ENCODE results near the gene SPRR2E.
"Not testable (repeated sequence)": the region's sequence is repeated elsewhere in the genome, so short reads cannot be mapped to it uniquely, and the experiment has no call there.

Gene SPRR2E

GRCh38 chr1:153094426-153094825 lies at the start of gene SPRR2E:
SPRR2E (minus strand) TSS chr1:153094526; CDS start chr1:153093751, 775 bp downstream.
- H3K4me2 ChIP-seq (ENCODE audit: low read length) = no peak within 1 kb of the TSS
- H2AFZ ChIP-seq = no peak within 1 kb of the TSS
- H3K27me3 ChIP-seq (ENCODE audit: control insufficient read depth, insufficient read depth, low read length) = no peaks in the 10 kb centered on the region
- H3K9me3 ChIP-seq (ENCODE audit: control insufficient read depth, low read length) = no peaks in the 10 kb centered on the region
- H3K36me3 ChIP-seq (ENCODE audit: control insufficient read depth, insufficient read depth, low read length) = no peaks in the 10 kb centered on the region
- H3K9ac ChIP-seq = no peak within 1 kb of the TSS
- H3K4me1 ChIP-seq = no peaks in the 10 kb centered on the region
- H3K4me3 ChIP-seq (ENCODE audit: low read depth, low read length) = no peak within 1 kb of the TSS
- TF ChIP-seq CTCF (IDR thresholded peaks at IDR 0.05) = no peak
- H3K27ac ChIP-seq = no peak within 1 kb of the TSS
- no peaks in the 10 kb centered on the region for H3K79me2 ChIP-seq

- Histone ChIP-seq H3K27me3 (ENCODE audit: control insufficient read depth, insufficient read depth, low read length) (no peaks in the 10 kb centered on the region), H3K79me2 (no peaks in the 10 kb centered on the region), H3K27ac (no peak overlapping the region), H2AFZ (no peak overlapping the region), H3K4me3 (ENCODE audit: low read depth, low read length) (no peak overlapping the region), H3K4me2 (ENCODE audit: low read length) (no peak overlapping the region), H3K36me3 (ENCODE audit: control insufficient read depth, insufficient read depth, low read length) (no peaks in the 10 kb centered on the region), H3K9ac (no peak overlapping the region), H3K4me1 (no peaks in the 10 kb centered on the region), H3K9me3 (ENCODE audit: control insufficient read depth, low read length) (no peaks in the 10 kb centered on the region)
- no peak for TF ChIP-seq CTCF (IDR thresholded peaks at IDR 0.05)
These were observed 47.1 kb upstream of the SPRR2E start for GRCh38 chr1:153141377-153141776.

- H3K9me3 ChIP-seq (ENCODE audit: control insufficient read depth, low read length) = no peaks in the 10 kb centered on the region
- H2AFZ ChIP-seq = no peak overlapping the region
- no peaks in the 10 kb centered on the region for H3K27me3 ChIP-seq (ENCODE audit: control insufficient read depth, insufficient read depth, low read length)
These were observed 46.2 kb upstream of the SPRR2E start for GRCh38 chr1:153140484-153140883.

GRCh38 chr1:153133743-153134142 lies 39.4 kb upstream of the SPRR2E start:
- Histone ChIP-seq H3K27ac (no peak overlapping the region), H3K4me2 (ENCODE audit: low read length) (no peak overlapping the region), H3K9me3 (ENCODE audit: control insufficient read depth, low read length) (no peaks in the 10 kb centered on the region), H3K4me3 (ENCODE audit: low read depth, low read length) (no peak overlapping the region), H3K36me3 (ENCODE audit: control insufficient read depth, insufficient read depth, low read length) (no peaks in the 10 kb centered on the region), H2AFZ (no peak overlapping the region), H3K79me2 (no peaks in the 10 kb centered on the region), H3K9ac (no peak overlapping the region), H3K27me3 (ENCODE audit: control insufficient read depth, insufficient read depth, low read length) (no peaks in the 10 kb centered on the region), H3K4me1 (no peaks in the 10 kb centered on the region)
- TF ChIP-seq CTCF (IDR thresholded peaks at IDR 0.05) = no peak

More at GRCh38 chr1:153140484-153140883, 46.2 kb upstream of the SPRR2E start:
- H3K36me3 ChIP-seq (ENCODE audit: control insufficient read depth, insufficient read depth, low read length) = no peaks in the 10 kb centered on the region
- H3K4me3 ChIP-seq (ENCODE audit: low read depth, low read length) = no peak overlapping the region
- H3K4me1 ChIP-seq = no peaks in the 10 kb centered on the region
- no peak for TF ChIP-seq CTCF (IDR thresholded peaks at IDR 0.05)
- H3K27ac ChIP-seq = no peak overlapping the region
- H3K9ac ChIP-seq = no peak overlapping the region
- H3K79me2 ChIP-seq = no peaks in the 10 kb centered on the region
- H3K4me2 ChIP-seq (ENCODE audit: low read length) = no peak overlapping the region

GRCh38 chr1:153133267-153133666 lies 38.9 kb upstream of the SPRR2E start:
- H3K27ac ChIP-seq = no peak overlapping the region
- H2AFZ ChIP-seq = no peak overlapping the region
- H3K4me1 ChIP-seq = no peaks in the 10 kb centered on the region
- H3K27me3 ChIP-seq (ENCODE audit: control insufficient read depth, insufficient read depth, low read length) = no peaks in the 10 kb centered on the region
- H3K9me3 ChIP-seq (ENCODE audit: control insufficient read depth, low read length) = no peaks in the 10 kb centered on the region
- no peak overlapping the region for H3K4me3 ChIP-seq (ENCODE audit: low read depth, low read length)
- no peaks in the 10 kb centered on the region for H3K79me2 ChIP-seq
- TF ChIP-seq CTCF (IDR thresholded peaks at IDR 0.05) = no peak
- H3K4me2 ChIP-seq (ENCODE audit: low read length) = no peak overlapping the region
- H3K9ac ChIP-seq = no peak overlapping the region
- no peaks in the 10 kb centered on the region for H3K36me3 ChIP-seq (ENCODE audit: control insufficient read depth, insufficient read depth, low read length)

- not testable (repeated sequence) for H3K27me3 ChIP-seq (ENCODE audit: control insufficient read depth, insufficient read depth, low read length); H3K9ac ChIP-seq; H3K27ac ChIP-seq; H3K4me1 ChIP-seq; H3K9me3 ChIP-seq (ENCODE audit: control insufficient read depth, low read length); H2AFZ ChIP-seq; H3K36me3 ChIP-seq (ENCODE audit: control insufficient read depth, insufficient read depth, low read length); H3K4me2 ChIP-seq (ENCODE audit: low read length); H3K79me2 ChIP-seq; H3K4me3 ChIP-seq (ENCODE audit: low read depth, low read length)
These were observed 34.4 kb upstream of the SPRR2E start for GRCh38 chr1:153128688-153129087.
